SKM-1 (cell line): Measurements from ENCODE around the gene HELZ.
"Not testable (repeated sequence)": the region's sequence is repeated elsewhere in the genome, so short reads cannot be mapped to it uniquely, and the experiment has no call there.

ENCODE experiments used
- DNase-seq: peaks from one replicate; lab custom pipeline; 2025; ENCODE audit not compliant: unreplicated experiment; lab: John Stamatoyannopoulos, UW

Gene HELZ

DNA sequence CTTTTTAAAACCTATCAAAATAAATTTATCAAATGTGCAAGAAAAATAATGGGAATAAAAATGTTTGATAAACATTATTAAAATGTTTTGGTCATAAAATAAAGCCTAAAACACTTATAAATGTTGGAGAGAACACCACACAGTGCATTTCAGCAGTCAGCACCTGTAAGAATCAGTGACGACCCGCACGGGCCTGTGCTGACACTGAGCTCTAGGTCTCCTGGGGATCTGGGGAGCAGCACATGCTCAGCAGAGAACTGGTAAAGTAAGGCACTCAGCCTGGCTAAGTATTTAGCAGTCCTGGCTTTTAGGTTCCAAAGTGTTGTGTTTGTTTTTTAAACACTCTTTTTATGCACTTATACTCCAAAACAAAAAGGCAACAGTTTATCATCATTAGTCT lies 46.9 kb downstream of the HELZ start:
- no peak for DNase-seq

DNA sequence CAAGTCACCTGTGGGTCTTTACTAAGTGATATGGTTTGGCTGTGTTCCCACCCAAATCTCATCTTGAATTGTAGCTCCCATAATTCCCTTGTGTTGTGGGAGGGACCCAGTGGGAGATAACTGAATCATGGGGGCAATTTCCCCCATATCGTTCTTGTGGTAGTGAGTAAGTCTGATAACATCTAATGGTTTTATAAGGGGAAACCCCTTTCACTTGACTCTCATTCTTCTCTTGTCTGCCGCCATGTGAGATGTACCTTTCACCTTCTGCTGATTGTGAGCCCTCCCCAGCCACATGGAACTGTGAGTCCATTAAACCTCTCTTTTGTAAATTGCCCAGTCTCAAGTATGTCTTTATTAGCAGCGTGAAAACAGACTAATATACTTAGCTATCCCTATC lies 48.0 kb downstream of the HELZ start:
- DNase-seq: not testable (repeated sequence)

DNA sequence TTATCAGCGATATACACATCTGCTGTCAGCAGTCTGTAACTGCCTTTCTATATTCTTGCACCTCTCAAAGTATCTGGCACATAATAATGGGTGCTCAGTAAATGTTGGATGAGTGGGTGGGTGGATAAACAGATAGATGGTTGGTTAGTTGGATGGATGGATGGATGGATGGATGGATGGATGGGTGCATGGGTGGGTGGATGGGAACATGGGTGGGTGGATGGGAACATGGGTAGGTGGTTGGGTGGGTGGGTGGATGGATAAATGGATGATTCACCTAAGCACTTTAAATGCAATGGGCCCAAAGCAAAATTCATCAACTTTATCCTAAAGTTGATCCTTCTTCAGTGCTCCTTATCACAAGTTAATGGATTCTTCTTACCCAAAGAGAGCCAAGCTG lies 48.6 kb downstream of the HELZ start:
- no peak for DNase-seq

DNA sequence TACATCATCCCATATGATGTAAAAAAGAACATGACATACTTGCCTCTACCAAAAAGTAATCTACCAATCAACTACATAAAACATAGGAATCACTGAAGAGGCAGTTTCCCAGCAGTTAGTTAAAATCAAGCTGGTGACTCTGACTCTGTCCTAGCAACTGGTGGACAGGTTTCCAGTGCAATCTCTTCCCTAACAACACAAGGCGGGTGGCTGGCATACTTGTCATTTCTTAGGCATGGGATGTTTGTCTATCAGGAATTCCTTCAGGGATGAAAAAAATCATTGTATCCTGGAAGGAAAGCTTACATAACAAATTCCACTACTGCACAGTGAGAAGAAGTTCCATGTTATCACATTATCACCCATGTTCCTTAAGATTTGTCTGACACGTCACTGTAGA lies 50.9 kb downstream of the HELZ start:
- no peak for DNase-seq

DNA sequence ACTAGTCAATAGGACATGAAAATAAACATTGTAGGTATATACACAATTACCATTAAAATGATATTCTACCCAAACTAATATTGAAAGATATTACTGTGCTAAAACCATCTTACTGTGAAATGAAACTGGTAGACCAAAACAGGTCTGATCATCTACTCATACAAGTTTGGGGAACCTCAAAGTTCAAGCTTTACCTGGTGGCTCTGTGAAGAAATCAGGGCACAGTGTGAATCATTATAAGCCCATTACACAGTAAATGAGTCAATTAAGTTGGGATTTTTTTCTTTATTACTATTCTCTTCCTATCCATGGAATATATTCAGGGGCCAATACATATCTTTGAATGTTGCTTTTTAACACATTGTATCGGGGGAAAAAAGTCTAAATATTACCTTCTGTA lies 57.1 kb downstream of the HELZ start:
- no peak for DNase-seq

DNA sequence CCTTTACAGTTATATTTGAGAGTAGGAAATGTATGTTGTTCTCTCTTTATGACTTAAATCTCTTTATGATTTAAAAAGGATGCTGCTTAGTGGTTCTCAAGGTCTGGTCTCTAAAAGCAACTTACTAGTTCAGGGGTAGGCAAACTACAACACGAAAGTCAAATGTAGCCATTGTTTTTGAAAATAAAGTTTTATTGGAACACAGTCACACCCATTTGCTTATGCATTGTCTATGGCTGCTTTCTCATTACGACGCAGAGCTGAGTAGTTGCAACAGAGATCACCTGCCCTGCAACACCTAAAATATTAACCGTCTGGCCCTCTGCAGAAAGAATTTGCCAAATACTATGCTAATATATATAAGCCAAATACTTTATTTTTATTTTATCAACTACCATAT lies 58.2 kb downstream of the HELZ start:
- DNase-seq: no peak

DNA sequence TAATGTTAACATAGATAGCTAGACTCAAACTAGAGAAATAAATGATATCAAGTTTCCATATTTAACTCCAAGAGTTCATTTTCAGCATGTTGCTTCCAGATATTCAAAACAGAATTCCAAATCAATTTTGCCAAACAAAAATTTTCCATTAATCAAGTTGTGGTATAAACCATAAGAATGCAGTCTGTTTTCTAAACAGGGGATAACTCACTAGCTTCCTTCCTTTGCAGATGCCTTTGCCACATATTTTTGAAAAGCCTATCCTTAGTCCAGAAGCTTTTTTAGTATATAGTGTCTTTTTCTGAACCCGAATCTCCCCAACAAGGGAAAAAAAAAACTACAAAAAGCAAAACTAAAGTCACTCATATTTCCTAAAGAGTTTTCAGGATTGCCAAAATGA lies 61.5 kb downstream of the HELZ start:
- DNase-seq: no peak

DNA sequence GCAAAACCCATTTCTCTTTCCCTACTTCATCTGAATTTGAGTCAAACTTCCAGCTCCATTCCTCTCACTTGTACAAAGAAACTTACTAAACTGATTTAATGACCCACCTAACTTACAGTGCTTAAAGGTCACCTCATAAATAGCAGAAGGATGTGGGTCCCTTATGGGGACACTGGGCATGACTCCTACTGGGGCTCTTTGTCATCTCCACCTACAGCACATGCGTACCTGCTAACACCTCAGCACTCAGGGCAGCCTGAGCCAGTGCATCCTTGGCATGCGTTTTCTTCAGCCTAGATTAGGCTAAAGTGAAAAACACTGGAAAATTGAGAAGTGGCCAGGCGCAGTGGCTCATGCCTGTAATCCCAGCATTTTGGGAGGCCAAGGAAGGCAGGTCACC lies 63.2 kb downstream of the HELZ start:
- DNase-seq: no peak

DNA sequence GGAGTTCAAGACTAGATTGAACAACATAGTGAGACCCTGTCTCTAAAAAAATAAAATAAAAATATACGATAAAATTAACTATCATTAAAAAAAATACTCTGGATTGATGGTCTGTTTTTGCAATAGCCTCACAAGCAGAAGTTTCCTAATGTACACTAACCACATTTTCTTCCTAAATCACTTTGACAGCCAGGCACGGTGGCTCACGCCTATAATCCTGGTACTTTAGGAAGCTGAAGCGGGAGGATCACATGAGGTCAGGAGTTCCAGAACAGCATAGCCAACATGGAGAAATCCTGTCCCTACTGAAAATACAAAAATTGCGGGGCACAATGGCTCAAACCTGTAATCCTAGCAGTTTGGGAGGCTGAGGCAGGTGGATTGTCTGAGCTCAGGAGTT lies 64.7 kb downstream of the HELZ start:
- no peak for DNase-seq

DNA sequence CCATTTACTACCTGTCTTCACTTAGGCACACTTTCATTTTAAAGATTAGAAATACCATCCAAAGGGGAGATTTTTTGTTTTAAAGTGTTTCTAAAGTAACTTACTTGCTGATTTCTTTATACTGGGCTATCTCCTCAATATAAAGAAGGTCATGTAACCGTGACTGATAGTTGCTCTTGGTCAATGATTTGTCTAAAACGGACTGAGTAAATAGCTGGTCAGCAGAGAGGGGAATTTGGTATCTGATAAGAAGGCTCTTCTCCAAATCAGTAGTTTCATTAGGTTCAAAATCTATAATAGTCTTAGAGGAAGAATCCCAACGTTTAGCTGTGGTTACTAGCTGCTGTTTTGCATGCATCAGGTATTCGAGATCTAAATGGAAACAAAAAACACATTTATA lies 66.4 kb downstream of the HELZ start:
- DNase-seq: no peak

DNA sequence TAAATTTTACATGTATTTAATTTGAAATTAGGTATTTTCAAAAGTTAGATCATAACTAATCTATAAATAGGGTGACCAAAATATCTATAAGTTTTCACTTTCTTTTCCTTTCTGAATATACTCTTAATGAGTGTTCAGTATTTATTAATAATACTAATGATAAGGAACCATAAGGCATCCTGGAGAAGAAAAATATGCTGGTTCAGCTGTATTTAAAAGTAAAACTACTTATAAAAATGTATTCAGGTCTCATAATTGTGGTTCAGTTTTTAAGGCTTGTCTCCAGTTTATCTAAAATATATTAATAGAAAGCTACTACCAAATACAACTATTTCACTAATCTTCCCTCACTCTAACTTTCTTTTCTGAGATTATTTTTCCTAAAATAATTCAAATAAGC lies 67.3 kb downstream of the HELZ start:
- no peak for DNase-seq

DNA sequence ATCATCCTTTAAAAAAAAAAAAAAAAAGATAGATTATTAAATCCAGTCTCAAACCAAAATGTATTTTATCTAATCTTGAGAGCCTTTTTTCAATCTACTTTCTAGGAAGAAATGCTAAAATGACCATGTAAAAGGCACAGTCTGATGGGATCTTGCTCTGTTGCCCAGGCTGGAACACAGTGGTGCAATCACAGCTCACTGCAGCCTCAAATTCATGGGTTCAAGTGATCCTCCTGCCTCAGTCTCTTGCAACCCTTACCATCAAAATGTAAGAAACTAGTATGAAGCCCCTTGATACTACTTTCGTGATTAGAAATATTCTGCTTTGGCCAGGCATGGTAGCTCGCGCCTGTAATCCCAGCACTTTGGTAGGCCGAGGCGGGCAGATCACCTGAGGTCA lies 70.8 kb downstream of the HELZ start:
- DNase-seq: no peak

DNA sequence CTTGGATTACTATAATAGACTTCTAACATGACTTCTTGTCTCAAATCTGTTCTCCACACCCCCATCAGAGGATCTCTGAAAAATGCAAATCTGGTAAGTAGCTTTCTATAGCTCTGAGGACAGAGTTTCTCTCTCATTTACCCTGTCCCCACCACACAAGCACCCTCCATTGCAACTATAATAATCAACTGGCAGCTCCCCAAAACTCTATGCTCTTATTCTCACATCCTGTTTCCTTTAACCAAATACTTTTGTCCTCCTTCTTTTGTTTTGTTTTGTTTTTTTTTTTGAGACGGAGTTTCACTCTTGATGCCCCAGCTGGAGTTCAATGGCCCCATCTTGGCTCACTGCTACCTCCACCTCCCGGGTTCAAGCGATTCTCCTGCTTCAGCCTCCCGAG lies 73.4 kb downstream of the HELZ start:
- DNase-seq: no peak

DNA sequence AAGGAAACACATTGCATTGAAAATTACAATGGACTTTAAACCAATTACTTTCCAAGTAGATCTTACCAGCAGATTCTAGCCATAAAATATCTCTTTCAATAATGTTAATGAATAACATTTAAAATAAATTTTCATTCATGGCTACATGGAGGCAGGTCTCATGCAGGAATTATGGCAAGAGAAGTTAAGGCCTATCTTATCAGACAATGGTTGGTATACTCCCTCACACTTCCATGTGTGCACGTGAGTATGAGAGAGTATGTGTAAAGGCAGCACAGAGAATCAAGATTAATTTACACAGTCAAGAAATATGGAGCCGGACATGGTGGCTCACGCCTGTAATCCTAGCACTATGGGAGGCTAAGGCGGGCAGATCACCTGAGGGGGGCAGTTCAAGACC lies 76.5 kb downstream of the HELZ start:
- DNase-seq: no peak

DNA sequence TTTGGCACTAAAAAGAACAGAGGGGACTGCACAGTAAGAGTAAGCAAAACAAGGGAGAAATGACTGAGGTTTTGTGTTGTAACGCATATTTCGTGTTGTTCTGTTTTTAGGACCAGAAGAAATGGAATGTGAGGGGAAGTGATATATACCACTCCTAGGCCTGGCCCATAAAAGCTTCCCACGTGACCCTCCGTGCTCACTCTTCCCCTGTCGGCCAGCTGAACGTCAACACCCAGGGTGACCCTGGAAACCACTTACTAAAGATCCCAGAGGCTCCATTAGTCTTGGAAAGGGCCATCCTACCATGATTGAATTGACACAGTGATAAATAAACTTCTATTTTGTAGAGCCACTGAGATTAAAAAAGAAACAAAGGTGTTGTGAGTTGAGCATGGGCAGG lies 79.8 kb downstream of the HELZ start:
- DNase-seq: peak; percentile 93

DNA sequence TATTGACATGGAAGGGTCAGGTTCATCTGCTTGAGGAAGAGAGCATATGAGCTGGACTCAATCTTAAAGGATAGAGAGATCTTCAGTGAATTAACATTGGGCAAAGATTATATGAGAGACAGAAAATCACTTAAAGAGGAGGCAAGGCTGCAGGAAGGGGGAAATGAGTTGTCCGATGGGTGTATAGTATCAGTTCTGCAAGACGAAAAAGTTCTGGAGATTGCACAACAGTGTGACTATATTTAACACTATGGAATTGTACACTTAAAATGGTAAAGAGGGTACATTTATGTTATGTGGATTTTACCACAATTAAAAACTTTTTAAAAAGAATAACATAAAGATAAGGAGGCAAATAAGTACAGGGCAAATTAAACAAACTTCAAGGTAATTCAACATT lies 80.7 kb downstream of the HELZ start:
- peak; percentile 31 for DNase-seq

DNA sequence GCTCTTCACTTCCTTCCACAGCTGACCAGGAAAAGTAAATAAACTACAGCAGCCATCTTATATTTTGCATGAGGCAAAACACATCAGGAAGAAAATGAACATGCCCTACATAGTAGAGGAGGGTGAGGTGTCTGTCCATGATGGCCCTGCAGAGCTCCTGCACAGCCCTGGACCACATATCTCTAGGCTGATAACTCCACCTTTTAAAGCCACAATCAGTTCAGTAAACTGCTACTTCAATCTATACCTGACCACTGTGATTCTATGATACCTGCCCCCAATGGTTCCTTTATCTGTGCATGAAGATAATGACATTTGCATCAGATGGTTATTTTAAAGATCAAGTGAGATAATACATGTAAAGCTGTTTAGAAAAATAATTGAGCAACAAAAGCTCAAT lies 82.2 kb downstream of the HELZ start:
- DNase-seq: no peak

DNA sequence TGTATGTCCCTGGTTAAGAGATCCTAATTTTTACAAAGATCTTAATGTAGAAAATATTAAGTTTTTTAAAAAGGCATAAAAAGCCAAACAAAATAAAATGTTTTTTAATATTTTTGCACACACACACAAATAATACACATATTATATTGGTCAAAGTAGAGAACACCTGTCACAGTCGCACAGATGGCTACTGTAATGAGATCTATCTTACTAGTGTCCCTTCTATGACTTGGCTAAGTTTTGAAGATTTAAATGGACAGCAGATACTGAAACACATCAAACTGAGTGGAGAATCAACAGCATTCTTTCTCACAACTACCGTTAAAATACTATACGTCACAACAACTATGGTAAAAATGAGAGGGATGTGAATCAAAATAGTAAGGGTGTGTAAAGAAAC lies 83.4 kb downstream of the HELZ start:
- no peak for DNase-seq

DNA sequence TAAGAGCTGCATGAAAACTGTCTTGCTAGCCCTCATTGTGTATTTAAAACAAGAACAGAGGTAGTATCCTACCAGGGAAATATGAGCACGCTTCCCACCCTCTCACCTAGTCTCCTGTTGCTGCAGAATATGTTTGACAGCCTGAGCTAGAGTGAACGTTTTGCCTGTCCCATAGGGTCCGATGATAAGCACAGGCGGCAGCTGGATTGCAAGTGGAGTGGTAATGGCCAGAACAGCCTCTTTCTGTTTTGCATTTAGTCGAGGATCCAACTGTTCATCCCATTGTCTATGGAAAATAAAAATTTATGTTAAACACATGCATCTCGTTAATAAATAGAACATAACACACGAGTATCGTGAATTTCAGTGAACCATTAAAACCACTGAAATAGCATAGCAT lies 84.2 kb downstream of the HELZ start:
- DNase-seq: no peak

DNA sequence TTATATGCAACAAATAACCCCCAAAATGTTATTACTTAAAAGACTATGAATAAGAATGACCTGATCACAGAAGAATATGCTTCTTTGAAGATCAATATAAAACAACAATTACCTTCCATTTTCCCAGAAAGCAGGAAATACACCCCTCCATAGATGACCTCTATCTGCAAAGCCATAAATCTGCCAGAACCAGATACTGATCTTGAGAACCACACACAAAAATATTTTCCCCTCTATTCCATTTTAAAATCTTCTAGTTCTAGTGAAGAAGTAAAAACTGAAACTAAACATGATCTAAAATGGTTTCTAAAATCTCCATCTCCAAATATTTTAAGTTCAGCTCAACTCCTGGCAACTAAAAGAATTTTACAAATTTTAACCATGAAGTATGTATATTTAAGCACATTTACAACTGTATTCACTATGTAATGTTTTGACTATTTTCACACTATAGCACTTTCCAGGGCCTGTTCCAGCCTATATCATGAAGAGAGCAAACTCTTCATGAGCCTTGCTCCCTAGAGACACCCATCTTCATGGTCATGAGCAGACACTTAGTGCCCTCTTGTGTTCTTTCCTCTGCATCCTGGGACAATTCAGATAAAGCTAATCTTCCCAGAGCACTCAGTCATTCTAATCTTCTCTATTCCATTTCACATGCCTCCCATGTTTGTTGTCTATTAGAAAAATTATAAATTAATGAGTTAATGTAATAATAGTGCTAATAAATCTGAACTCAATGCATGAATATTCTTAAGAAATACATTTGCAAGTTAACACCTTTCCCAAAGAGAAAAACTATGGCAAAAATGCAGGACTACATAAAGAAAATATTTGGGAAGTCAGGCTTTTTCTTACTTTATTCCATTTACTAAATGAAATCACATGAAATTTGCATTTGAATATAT lies 87.0 kb downstream of the HELZ start:
- no peak for DNase-seq

DNA sequence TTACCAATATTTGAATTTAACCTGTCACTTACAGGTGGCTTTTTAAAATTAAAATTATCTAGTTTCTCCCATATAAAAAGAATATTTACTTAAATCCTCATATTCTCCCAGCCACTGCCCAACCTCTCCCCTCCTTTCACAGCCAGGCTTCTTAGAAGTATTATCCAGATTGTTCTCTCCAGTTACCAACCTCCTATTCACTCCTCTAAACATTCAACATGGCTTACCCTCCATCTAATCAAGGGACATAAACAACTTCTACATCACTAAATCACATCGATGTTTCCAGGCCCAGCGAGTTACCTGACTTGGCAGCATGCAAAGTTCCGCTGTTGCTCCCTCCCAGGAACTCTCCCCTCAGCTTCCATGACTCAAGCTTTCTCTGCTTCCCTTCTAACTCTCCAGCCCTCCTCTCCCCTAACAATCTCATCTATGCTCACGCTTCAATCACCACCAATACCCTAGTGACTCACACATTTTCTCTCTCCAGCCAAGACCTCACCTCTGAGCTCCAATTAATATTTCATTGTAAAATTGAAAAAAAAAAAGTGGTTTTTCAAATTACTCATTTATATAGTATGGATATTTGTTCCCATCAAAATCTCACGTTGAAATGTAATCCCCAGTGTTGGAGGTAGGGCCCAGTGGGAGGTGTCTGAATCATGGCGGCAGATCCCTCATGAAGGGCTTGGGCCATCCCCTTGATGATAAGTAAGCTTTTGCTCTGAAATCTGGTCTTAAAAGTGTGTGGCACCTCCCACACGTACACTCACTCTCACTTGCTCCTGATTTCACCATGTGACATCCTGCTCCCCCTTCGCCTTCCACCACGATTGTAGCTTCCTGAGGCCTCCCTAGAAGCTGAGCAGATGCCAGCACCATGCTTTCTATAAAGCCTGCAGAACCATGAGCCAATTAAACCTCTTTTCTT lies 88.5 kb downstream of the HELZ start:
- DNase-seq: no peak

DNA sequence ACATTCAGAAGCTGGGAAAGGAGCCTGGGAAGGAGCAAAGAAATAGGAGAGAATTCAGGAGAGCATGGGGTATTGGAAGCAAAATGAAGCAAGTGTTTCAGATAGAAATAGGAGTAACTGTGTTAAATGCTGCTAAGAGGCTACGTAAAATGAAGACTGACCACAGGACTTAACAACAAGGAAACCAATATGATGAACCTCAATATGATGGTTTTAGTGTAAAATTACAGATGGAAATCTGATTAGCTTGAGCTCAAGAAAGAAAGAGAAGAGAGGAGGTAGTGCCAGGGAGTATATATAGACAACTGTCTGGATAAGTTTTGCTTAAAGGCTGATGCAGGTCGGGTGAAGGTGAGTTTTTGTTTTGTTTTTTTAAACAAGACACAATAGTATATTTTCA lies 92.2 kb downstream of the HELZ start:
- DNase-seq: no peak
